HCT116 (cell line): ENCODE measurements around the gene GRAMD2A. TPM values are rescaled to one million over a fixed set of nuclear protein-coding genes. Genes with fewer than 3 reads are reported as not detected.
A peak's percentile ranks its signal among the peaks of the same experiment; 100 is the strongest.

Experiments
- ATAC-seq: fragments of 200-7000 bp; cut with Tn5 transposase; 2 replicates; pipeline ENCODE4 v1.9.1; 2020; ENCODE audit warnings: mild to moderate bottlenecking, moderate library complexity
- BruUV-seq: library from RNA; stranded (reverse); fragments of 400-500 nt; replicated peaks from 2 replicates; lab custom pipeline; 2021; lab: Mats Ljungman, UMichigan
- CTCF ChIA-PET: fragments of 300-600 bp; sonication (Branson Sonifier 250); formaldehyde crosslinking; loops from one replicate; lab custom pipeline; 2021; ENCODE audit warnings: antibody characterized with exemption; lab: Charles Lee
- POLR2A ChIA-PET: fragments of 300-600, 350-600 bp; sonication (Branson Sonifier 250); formaldehyde crosslinking; loops from one replicate; lab custom pipeline; 2021; ENCODE audit warnings: antibody characterized with exemption; lab: Charles Lee
- RAD21 ChIA-PET, 2 experiments: fragments of 300-600 bp; sonication (Branson Sonifier 250); formaldehyde crosslinking; loops; one replicate each; lab custom pipeline; 2023; ENCODE audit warnings: low total read pairs in 2 of 2; ENCODE audit not compliant: uncharacterized antibody in 2 of 2, unreplicated experiment in 2 of 2, low non-redundant PET in 1 of 2; lab: Charles Lee
- DNase-seq: peaks from one replicate; pipeline ENCODE4 v3.0.0-alpha.2; 2010; ENCODE audit warnings: low read depth, low spot score
- H2AFZ ChIP-seq: fragments of 200-600 bp; shearing (Covaris generic), sonication (generic); 2 replicates; pipeline ENCODE4 v1.6.1; 2017; ENCODE audit warnings: low read depth, mixed run types, mixed read lengths, antibody characterized with exemption, low read length; ENCODE audit not compliant: poor library complexity, severe bottlenecking
- H3K27ac ChIP-seq: 2 replicates; pipeline ENCODE4 v1.5.1; 2012; ENCODE audit warnings: low read depth, low read length
- H3K27me3 ChIP-seq: fragments of 200-600 bp; sonication (generic); 2 replicates; pipeline ENCODE4 v1.6.1; 2016; ENCODE audit warnings: mixed run types, low read length, mixed read lengths; ENCODE audit not compliant: insufficient read depth
- H3K36me3 ChIP-seq, 2 experiments: fragments of 200-500 bp in 1 of 2; fragments of 200-600 bp in 1 of 2; sonication (Bioruptor generic) in 1 of 2; sonication (generic) in 1 of 2; 2 replicates each; pipeline versions ENCODE4 v1.5.1 to v1.6.1; 2014 to 2016; ENCODE audit warnings: low read length in 2 of 2, inconsistent platforms in 1 of 2, mixed read lengths in 1 of 2, mixed run types in 1 of 2; ENCODE audit not compliant: insufficient read depth in 2 of 2, control insufficient read depth in 1 of 2
- H3K4me1 ChIP-seq, 2 experiments: fragments of 200-600 bp in 1 of 2; sonication (generic) in 1 of 2; 2 replicates each; pipeline versions ENCODE4 v1.5.1 to v1.6.1; 2012 to 2017; ENCODE audit warnings: low read length in 2 of 2, inconsistent platforms in 1 of 2, mild to moderate bottlenecking in 1 of 2, mixed read lengths in 1 of 2, mixed run types in 1 of 2, moderate library complexity in 1 of 2; ENCODE audit not compliant: insufficient read depth in 2 of 2, control insufficient read depth in 1 of 2
- H3K4me2 ChIP-seq: fragments of 200-600 bp; sonication (generic); 2 replicates; pipeline ENCODE4 v1.6.1; 2017; ENCODE audit warnings: mixed run types, low read length, mixed read lengths
- H3K4me3 ChIP-seq, 2 experiments: fragments of 200-600 bp in 1 of 2; sonication (generic) in 1 of 2; replicated peaks in 1 of 2; 2 replicates each; pipeline ENCODE4 v1.5.1; 2011 to 2016; ENCODE audit warnings: low read length in 2 of 2, control low read depth in 1 of 2, low read depth in 1 of 2, mild to moderate bottlenecking in 1 of 2, mixed read lengths in 1 of 2, mixed run types in 1 of 2
- H3K79me2 ChIP-seq: fragments of 200-600 bp; sonication (generic); 2 replicates; pipeline ENCODE4 v1.6.1; 2017; ENCODE audit warnings: mild to moderate bottlenecking, mixed run types, low read length, moderate library complexity, mixed read lengths; ENCODE audit not compliant: insufficient read depth
- H3K9ac ChIP-seq: fragments of 200-600 bp; sonication (generic); 2 replicates; pipeline ENCODE4 v1.6.1; 2016; ENCODE audit warnings: low read length, mixed read lengths
- H3K9me2 ChIP-seq: fragments of 200-600 bp; sonication (generic), shearing (Covaris generic); 2 replicates; pipeline ENCODE4 v1.6.1; 2017; ENCODE audit warnings: mixed run types, mild to moderate bottlenecking, moderate library complexity; ENCODE audit not compliant: insufficient read depth
- H3K9me3 ChIP-seq, 2 experiments: fragments of 200-500 bp in 1 of 2; fragments of 200-600 bp in 1 of 2; sonication (Bioruptor generic) in 1 of 2; sonication (generic) in 1 of 2; 2 replicates each; pipeline ENCODE4 v1.6.1; 2014 to 2017; ENCODE audit warnings: low read length in 2 of 2, mixed read lengths in 2 of 2, inconsistent platforms in 1 of 2, low read depth in 1 of 2, mild to moderate bottlenecking in 1 of 2, mixed run types in 1 of 2, moderate library complexity in 1 of 2; ENCODE audit not compliant: control insufficient read depth in 1 of 2, insufficient read depth in 1 of 2
- H4K20me1 ChIP-seq: fragments of 200-600 bp; sonication (generic), shearing (Covaris generic); 2 replicates; pipeline ENCODE4 v1.6.1; 2017; ENCODE audit warnings: mixed run types, mild to moderate bottlenecking, moderate library complexity; ENCODE audit not compliant: insufficient read depth
- CBX3 ChIP-seq: IDR thresholded peaks from 2 replicates; pipeline ENCODE4 v1.6.1; 2012; ENCODE audit warnings: low read depth
- EZH2 ChIP-seq: fragments of 200-600 bp; sonication (generic); IDR thresholded peaks from 2 replicates; pipeline ENCODE4 v1.6.1; 2017; ENCODE audit warnings: antibody characterized with exemption, mixed run types
- RAD21 ChIP-seq: IDR thresholded peaks from 2 replicates; pipeline ENCODE4 v1.6.1; 2012; ENCODE audit warnings: low read depth, mild to moderate bottlenecking
- SP1 ChIP-seq: IDR thresholded peaks from 2 replicates; pipeline ENCODE4 v1.6.1; 2012; ENCODE audit warnings: low read depth
- ZNF274 ChIP-seq: fragments of 200-500 bp; sonication (Bioruptor generic); IDR thresholded peaks from 2 replicates; pipeline ENCODE4 v1.6.1; 2014; ENCODE audit warnings: mild to moderate bottlenecking, low read depth, low read length, inconsistent platforms
- intact Hi-C: fragments of 100-400 bp; cut with micrococcal nuclease; formaldehyde crosslinking; loops from 2 replicates; pipeline ENCODE4 v1.10.0; 2022
- total RNA-seq: library from RNA; stranded (reverse); gene quantifications from one replicate; pipeline ENCODE4 v1.2.1, GENCODE V29; 2021; ENCODE audit not compliant: unreplicated experiment
- TF ChIP-seq, protein P1 (sequence below), 3 experiments: fragments of 200-600 bp in 1 of 3; sonication (generic) in 1 of 3; IDR thresholded peaks in 2 of 3; conservative IDR thresholded peaks in 1 of 3; 2 replicates each; pipeline ENCODE4 v1.5.1; 2012 to 2017; ENCODE audit warnings: low read depth in 2 of 3, low read length in 2 of 3, antibody characterized with exemption in 1 of 3, borderline replicate concordance in 1 of 3, control low read depth in 1 of 3, mild to moderate bottlenecking in 1 of 3, mixed read lengths in 1 of 3, mixed run types in 1 of 3, moderate library complexity in 1 of 3; ENCODE audit not compliant: insufficient read depth in 1 of 3

The GRAMD2A gene
- total RNA-seq, 1 experiment from 2014 or later: 8.0 TPM

GRCh38 chr15:72202801-72203506, 5.4 kb upstream of the GRAMD2A start:
- Histone ChIP-seq H3K36me3 (peaks cover 74 to 86% of the 10 kb centered on the region in 2 experiments), H3K4me2 (no peak overlapping the region), H3K27me3 (no peaks in the 10 kb centered on the region), H3K9me2 (no peaks in the 10 kb centered on the region), H3K79me2 (peaks cover 57% of the 10 kb centered on the region), H3K9me3 (no peaks in the 10 kb centered on the region), H3K4me3 (no peak overlapping the region), H4K20me1 (peaks cover 31% of the 10 kb centered on the region; the same call in 1 of the 2 replicates), H3K27ac (peak overlapping the region; percentile 33), H3K4me1 (peaks cover 0 to 16% of the 10 kb centered on the region in 2 experiments; a peak in 2 of 4 replicates), H3K9ac (no peak overlapping the region), H2AFZ (no peak overlapping the region)
- no peak for DNase-seq
- BruUV-seq: no TSS peak
- CTCF ChIA-PET: no interaction called here
- RAD21 ChIA-PET: no interaction called here
- ATAC-seq: no peak
- POLR2A ChIA-PET: interaction anchor here (1.2 kb wide), 1 partner anchor 29 kb away, joined by 4 read pairs; the partner anchor contains the start of gene PKM
- TF ChIP-seq RAD21: no peak
- TF ChIP-seq EZH2: no peak
- no peak for TF ChIP-seq CBX3
- TF ChIP-seq, protein P1, sequence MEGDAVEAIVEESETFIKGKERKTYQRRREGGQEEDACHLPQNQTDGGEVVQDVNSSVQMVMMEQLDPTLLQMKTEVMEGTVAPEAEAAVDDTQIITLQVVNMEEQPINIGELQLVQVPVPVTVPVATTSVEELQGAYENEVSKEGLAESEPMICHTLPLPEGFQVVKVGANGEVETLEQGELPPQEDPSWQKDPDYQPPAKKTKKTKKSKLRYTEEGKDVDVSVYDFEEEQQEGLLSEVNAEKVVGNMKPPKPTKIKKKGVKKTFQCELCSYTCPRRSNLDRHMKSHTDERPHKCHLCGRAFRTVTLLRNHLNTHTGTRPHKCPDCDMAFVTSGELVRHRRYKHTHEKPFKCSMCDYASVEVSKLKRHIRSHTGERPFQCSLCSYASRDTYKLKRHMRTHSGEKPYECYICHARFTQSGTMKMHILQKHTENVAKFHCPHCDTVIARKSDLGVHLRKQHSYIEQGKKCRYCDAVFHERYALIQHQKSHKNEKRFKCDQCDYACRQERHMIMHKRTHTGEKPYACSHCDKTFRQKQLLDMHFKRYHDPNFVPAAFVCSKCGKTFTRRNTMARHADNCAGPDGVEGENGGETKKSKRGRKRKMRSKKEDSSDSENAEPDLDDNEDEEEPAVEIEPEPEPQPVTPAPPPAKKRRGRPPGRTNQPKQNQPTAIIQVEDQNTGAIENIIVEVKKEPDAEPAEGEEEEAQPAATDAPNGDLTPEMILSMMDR (IDR thresholded peaks at IDR 0.05 in 2 of 3, conservative IDR thresholded peaks at IDR 0.05 in 1 of 3; ENCODE audit: borderline replicate concordance in 1 of 3, insufficient read depth in 1 of 3, low read depth in 2 of 3, low read length in 2 of 3): no peak
- TF ChIP-seq ZNF274: no peak
- no peak for TF ChIP-seq SP1
- intact Hi-C loops: no loop called here
